Measurements from ENCODE around the gene RHEX. TPM values are rescaled to one million over a fixed set of nuclear protein-coding genes. Genes with fewer than 3 reads are reported as not detected.

RHEX gene
- total RNA-seq, 1 donor from 2014 or later = 0.44 TPM

- intact Hi-C loops (cut with micrococcal nuclease) = no loop called here
- no peak for TF ChIP-seq CTCF (IDR thresholded peaks at IDR 0.05; ENCODE audit: borderline replicate concordance)
Measured at GRCh38 chr1:206014601-206015000, 38.4 kb upstream of the RHEX start.

GRCh38 chr1:206015071-206015470, 37.9 kb upstream of the RHEX start:
- Histone ChIP-seq H3K4me3 (no peak overlapping the region), H3K27me3 (ENCODE audit: low read depth) (no peaks in the 10 kb centered on the region), H3K36me3 (no peaks in the 10 kb centered on the region), H3K4me1 (no peaks in the 10 kb centered on the region), H3K27ac (replicated peaks) (no peak overlapping the region), H3K9me3 (replicated peaks) (no peaks in the 10 kb centered on the region)
- no peak for TF ChIP-seq CTCF (IDR thresholded peaks at IDR 0.05; ENCODE audit: borderline replicate concordance)
- intact Hi-C loops (cut with micrococcal nuclease) = no loop called here
- DNase-seq = no peak

More at GRCh38 chr1:206014601-206015000, 38.4 kb upstream of the RHEX start:
- Histone ChIP-seq H3K36me3 (no peaks in the 10 kb centered on the region), H3K27me3 (ENCODE audit: low read depth) (no peaks in the 10 kb centered on the region), H3K9me3 (replicated peaks) (no peaks in the 10 kb centered on the region), H3K4me1 (no peaks in the 10 kb centered on the region), H3K4me3 (no peak overlapping the region), H3K27ac (replicated peaks) (no peak overlapping the region)
- no peak for DNase-seq

GRCh38 chr1:206020393-206021007, 32.5 kb upstream of the RHEX start:
- Histone ChIP-seq H3K36me3 (no peaks in the 10 kb centered on the region), H3K4me1 (no peaks in the 10 kb centered on the region), H3K4me3 (no peak overlapping the region), H3K27me3 (ENCODE audit: low read depth) (no peaks in the 10 kb centered on the region), H3K27ac (replicated peaks) (no peak overlapping the region), H3K9me3 (replicated peaks) (no peaks in the 10 kb centered on the region)
- no peak for DNase-seq
- intact Hi-C loops (cut with micrococcal nuclease) = no loop called here
- TF ChIP-seq CTCF (IDR thresholded peaks at IDR 0.05; ENCODE audit: borderline replicate concordance) = no peak

- no peaks in the 10 kb centered on the region for H3K9me3 ChIP-seq (replicated peaks)
- no peak for DNase-seq
- H3K4me3 ChIP-seq = no peak overlapping the region
- no peaks in the 10 kb centered on the region for H3K27me3 ChIP-seq (ENCODE audit: low read depth)
- no peaks in the 10 kb centered on the region for H3K36me3 ChIP-seq
- H3K4me1 ChIP-seq = no peaks in the 10 kb centered on the region
- no peak for TF ChIP-seq CTCF (IDR thresholded peaks at IDR 0.05; ENCODE audit: borderline replicate concordance)
- intact Hi-C loops (cut with micrococcal nuclease) = no loop called here
- no peak overlapping the region for H3K27ac ChIP-seq (replicated peaks)
Measured at GRCh38 chr1:206021008-206021625, 31.9 kb upstream of the RHEX start.

GRCh38 chr1:206021626-206022365, 31.2 kb upstream of the RHEX start:
- no peak overlapping the region for H3K4me3 ChIP-seq
- intact Hi-C loops (cut with micrococcal nuclease) = no loop called here
- H3K4me1 ChIP-seq = no peaks in the 10 kb centered on the region
- no peak overlapping the region for H3K27ac ChIP-seq (replicated peaks)
- no peak for TF ChIP-seq CTCF (IDR thresholded peaks at IDR 0.05; ENCODE audit: borderline replicate concordance)
- no peaks in the 10 kb centered on the region for H3K36me3 ChIP-seq
- H3K27me3 ChIP-seq (ENCODE audit: low read depth) = no peaks in the 10 kb centered on the region
- no peak for DNase-seq
- H3K9me3 ChIP-seq (replicated peaks) = no peaks in the 10 kb centered on the region
